IPS-11a (cell line): Measurements from ENCODE around the gene RAB1A.

Experiments used
- H3K4me3 ChIP-seq: one replicate; pipeline ENCODE4 v1.5.1; 2013; ENCODE audit warnings: low read depth, low read length, control low read depth

Gene RAB1A

DNA sequence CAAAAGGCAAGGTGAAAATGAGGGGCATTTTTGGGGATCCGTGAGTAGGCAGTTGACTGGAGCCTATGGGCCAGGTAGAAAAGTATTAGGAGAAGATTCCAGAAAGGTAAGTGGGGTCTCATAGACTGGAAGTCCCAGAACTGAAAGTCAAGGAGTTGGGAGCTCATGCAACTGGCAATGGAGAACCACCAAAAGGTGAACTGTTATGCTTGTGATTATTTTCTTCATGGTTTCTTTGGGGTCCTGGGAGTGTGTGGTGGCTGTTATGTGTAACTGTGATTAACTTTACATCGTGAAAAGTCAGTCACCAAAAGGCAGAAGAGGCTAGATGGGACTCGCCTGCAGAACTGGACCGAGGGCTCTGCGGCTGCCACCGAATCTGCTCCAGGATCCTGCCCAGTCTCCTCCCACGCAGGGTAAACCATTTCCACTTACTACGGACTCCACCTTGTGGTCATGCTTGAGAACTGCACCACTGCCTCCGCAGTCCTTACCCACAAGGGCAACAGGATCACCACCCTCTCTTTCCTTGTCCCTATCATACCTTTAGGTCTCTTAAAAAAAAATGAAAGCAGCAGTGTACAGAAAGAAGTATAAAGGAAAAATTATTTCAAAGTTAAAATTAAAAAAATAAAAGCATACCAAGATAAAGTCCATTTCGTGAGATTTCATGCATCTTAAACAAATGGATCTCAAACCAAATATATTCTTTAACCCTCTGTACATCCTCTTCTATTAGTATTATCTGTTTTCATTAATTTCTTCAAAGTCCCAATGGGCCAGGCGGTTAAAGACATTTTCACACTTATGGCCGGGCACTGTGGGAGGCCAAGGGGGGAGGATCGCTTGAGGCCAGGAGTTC lies 89.3 kb downstream of the RAB1A start:
- no peak overlapping the region for H3K4me3 ChIP-seq

GRCh38 chr2:65039640-65040039 lies 90.3 kb downstream of the RAB1A start:
- H3K4me3 ChIP-seq: no peak overlapping the region

GRCh38 chr2:65037178-65037577 lies 92.7 kb downstream of the RAB1A start:
- no peak overlapping the region for H3K4me3 ChIP-seq
